HG03095 (cell line): ENCODE data around the gene NFKB1.
"Not testable (repeated sequence)": the region's sequence is repeated elsewhere in the genome, so short reads cannot be mapped to it uniquely, and the experiment has no call there.

ENCODE experiments used
- ATAC-seq: cut with Tn5 transposase; IDR thresholded peaks from one replicate; pipeline ENCODE4 v1.9.1; 2021; ENCODE audit warnings: moderate library complexity; ENCODE audit not compliant: unreplicated experiment

NFKB1 gene

GRCh38 chr4:102500696-102501446 is at the start of gene NFKB1:
NFKB1 (plus strand) TSS chr4:102501359; CDS start chr4:102525519, 24,160 bp downstream.
- peak; percentile 48 for ATAC-seq

- no peak for ATAC-seq
Measured at GRCh38 chr4:102452854-102453253, 48.3 kb upstream of the NFKB1 start.

- no peak for ATAC-seq
Measured at GRCh38 chr4:102453827-102454226, 47.3 kb upstream of the NFKB1 start.

GRCh38 chr4:102454268-102454667 is 46.9 kb upstream of the NFKB1 start:
- no peak for ATAC-seq

GRCh38 chr4:102454981-102455685 is 46.0 kb upstream of the NFKB1 start:
- no peak for ATAC-seq

- ATAC-seq = no peak
Measured at GRCh38 chr4:102455750-102456149, 45.4 kb upstream of the NFKB1 start.

- no peak for ATAC-seq
Measured at GRCh38 chr4:102466298-102466697, 34.9 kb upstream of the NFKB1 start.

- no peak for ATAC-seq
Measured at GRCh38 chr4:102469806-102470205, 31.4 kb upstream of the NFKB1 start.

- ATAC-seq = no peak
Measured at GRCh38 chr4:102472441-102473013, 28.6 kb upstream of the NFKB1 start.

- no peak for ATAC-seq
Measured at GRCh38 chr4:102473476-102473875, 27.7 kb upstream of the NFKB1 start.

GRCh38 chr4:102474736-102475504 is 26.2 kb upstream of the NFKB1 start:
- no peak for ATAC-seq

GRCh38 chr4:102477657-102478056 is 23.5 kb upstream of the NFKB1 start:
- ATAC-seq = no peak

GRCh38 chr4:102478186-102478585 is 23.0 kb upstream of the NFKB1 start:
- ATAC-seq = no peak

GRCh38 chr4:102479832-102480231 is 21.3 kb upstream of the NFKB1 start:
- ATAC-seq = not testable (repeated sequence)

- no peak for ATAC-seq
Measured at GRCh38 chr4:102483120-102483519, 18.0 kb upstream of the NFKB1 start.

GRCh38 chr4:102483990-102484692 is 17.0 kb upstream of the NFKB1 start:
- ATAC-seq = not testable (repeated sequence)

GRCh38 chr4:102492531-102493241 is 8.5 kb upstream of the NFKB1 start:
- no peak for ATAC-seq

GRCh38 chr4:102493257-102493656 is 7.9 kb upstream of the NFKB1 start:
- no peak for ATAC-seq

- ATAC-seq = no peak
Measured at GRCh38 chr4:102493794-102494193, 7.4 kb upstream of the NFKB1 start.

- ATAC-seq = no peak
Measured at GRCh38 chr4:102494603-102495002, 6.6 kb upstream of the NFKB1 start.
